Measurements from ENCODE around the gene CLINT1.

GRCh38 chr5:157874861-157875260, 15.9 kb upstream of the CLINT1 start:
- TF ChIP-seq, protein P1, sequence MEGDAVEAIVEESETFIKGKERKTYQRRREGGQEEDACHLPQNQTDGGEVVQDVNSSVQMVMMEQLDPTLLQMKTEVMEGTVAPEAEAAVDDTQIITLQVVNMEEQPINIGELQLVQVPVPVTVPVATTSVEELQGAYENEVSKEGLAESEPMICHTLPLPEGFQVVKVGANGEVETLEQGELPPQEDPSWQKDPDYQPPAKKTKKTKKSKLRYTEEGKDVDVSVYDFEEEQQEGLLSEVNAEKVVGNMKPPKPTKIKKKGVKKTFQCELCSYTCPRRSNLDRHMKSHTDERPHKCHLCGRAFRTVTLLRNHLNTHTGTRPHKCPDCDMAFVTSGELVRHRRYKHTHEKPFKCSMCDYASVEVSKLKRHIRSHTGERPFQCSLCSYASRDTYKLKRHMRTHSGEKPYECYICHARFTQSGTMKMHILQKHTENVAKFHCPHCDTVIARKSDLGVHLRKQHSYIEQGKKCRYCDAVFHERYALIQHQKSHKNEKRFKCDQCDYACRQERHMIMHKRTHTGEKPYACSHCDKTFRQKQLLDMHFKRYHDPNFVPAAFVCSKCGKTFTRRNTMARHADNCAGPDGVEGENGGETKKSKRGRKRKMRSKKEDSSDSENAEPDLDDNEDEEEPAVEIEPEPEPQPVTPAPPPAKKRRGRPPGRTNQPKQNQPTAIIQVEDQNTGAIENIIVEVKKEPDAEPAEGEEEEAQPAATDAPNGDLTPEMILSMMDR (IDR thresholded peaks at IDR 0.05; ENCODE audit: low read length): no peak
- no peak for TF ChIP-seq EZH2 (IDR thresholded peaks at IDR 0.05; ENCODE audit: borderline replicate concordance, low read length)

All from OCI-LY1 (cell line).